HepG2 (cell line): ENCODE results near the gene STK10. TPM values are rescaled to one million over a fixed set of nuclear protein-coding genes. Genes with fewer than 3 reads are reported as not detected.

Experiments
- ATAC-seq: fragments of 200-7000 bp; cut with Tn5 transposase; 3 replicates; pipeline ENCODE4 v1.9.1; 2020; ENCODE audit warnings: mild to moderate bottlenecking, moderate library complexity
- BruUV-seq: library from RNA; stranded (reverse); fragments of 400-500 nt; replicated peaks from 2 replicates; lab custom pipeline; 2021; lab: Mats Ljungman, UMichigan
- CTCF ChIA-PET: fragments of 300-600 bp; formaldehyde crosslinking; extraction: SDS; loops from one replicate; lab custom pipeline; 2021; ENCODE audit warnings: low total read pairs, inconsistent platforms, low intra/inter-chr PET ratio; lab: Yijun Ruan, JAX
- POLR2A ChIA-PET: fragments of 350-600 bp; sonication (Branson Sonifier 250); formaldehyde crosslinking; loops from one replicate; lab custom pipeline; 2020; ENCODE audit warnings: antibody characterized with exemption, inconsistent platforms; lab: Yijun Ruan, JAX
- DNase-seq: peaks from one replicate; pipeline ENCODE4 v3.0.0-alpha.2; 2015; ENCODE audit warnings: low spot score
- FAIRE-seq: peaks from 3 replicates; lab custom pipeline; 2011; peaks lifted over from hg19 to GRCh38; lab: Jason Lieb, UNC
- H2AFZ ChIP-seq: one replicate; pipeline ENCODE4 v1.6.1; 2011; ENCODE audit warnings: low read length, inconsistent platforms
- H3K27ac ChIP-seq: fragments of 300-600 bp; 3 replicates; pipeline ENCODE4 v1.8.0; 2011; ENCODE audit warnings: mixed run types, mild to moderate bottlenecking, mixed read lengths, low read length, inconsistent platforms; ENCODE audit not compliant: insufficient read depth; ENCODE audit errors: extremely low read length
- H3K27me3 ChIP-seq, 2 experiments: fragments of 200-600 bp in 1 of 2; 2 replicates in 1 of 2; 3 replicates in 1 of 2; pipeline versions ENCODE4 v1.6.0 to v1.8.0; 2011; ENCODE audit warnings: low read length in 2 of 2, mild to moderate bottlenecking in 2 of 2, moderate library complexity in 2 of 2, inconsistent platforms in 1 of 2; ENCODE audit not compliant: insufficient read depth in 2 of 2, control insufficient read depth in 1 of 2
- H3K36me3 ChIP-seq, 2 experiments: fragments of 200-600 bp in 1 of 2; replicated peaks in 1 of 2; 2 replicates in 1 of 2; 3 replicates in 1 of 2; pipeline versions ENCODE4 v1.5.1 to v1.8.0; 2011; ENCODE audit warnings: low read length in 2 of 2, inconsistent platforms in 1 of 2; ENCODE audit not compliant: insufficient read depth in 2 of 2, control insufficient read depth in 1 of 2
- H3K4me1 ChIP-seq: 2 replicates; pipeline ENCODE4 v1.5.1; 2012; ENCODE audit warnings: low read length, inconsistent platforms; ENCODE audit not compliant: insufficient read depth
- H3K4me2 ChIP-seq: 2 replicates; pipeline ENCODE4 v1.6.0; 2011; ENCODE audit warnings: low read depth, low read length, inconsistent platforms
- H3K4me3 ChIP-seq, 3 experiments: fragments of 200-600 bp in 1 of 3; sonication (generic), shearing (Covaris generic) in 1 of 3; replicated peaks in 1 of 3; 2 replicates each; pipeline ENCODE4 v1.5.1; 2011 to 2016; ENCODE audit warnings: low read length in 3 of 3, inconsistent platforms in 2 of 3, low read depth in 2 of 3, mild to moderate bottlenecking in 2 of 3, control low read depth in 1 of 3, mixed read lengths in 1 of 3; ENCODE audit not compliant: insufficient read depth in 1 of 3
- H3K79me2 ChIP-seq: one replicate; pipeline ENCODE4 v1.6.1; 2011; ENCODE audit warnings: low read length, inconsistent platforms; ENCODE audit not compliant: insufficient read depth
- H3K9ac ChIP-seq: 2 replicates; pipeline ENCODE4 v1.6.0; 2011; ENCODE audit warnings: mild to moderate bottlenecking, low read depth, low read length, inconsistent platforms; ENCODE audit not compliant: insufficient read depth
- H3K9me3 ChIP-seq: 2 replicates; pipeline ENCODE4 v1.5.1; 2012; ENCODE audit warnings: mild to moderate bottlenecking, low read length
- H4K20me1 ChIP-seq: 2 replicates; pipeline ENCODE4 v1.6.0; 2011; ENCODE audit warnings: inconsistent platforms, mild to moderate bottlenecking, low read length, moderate library complexity; ENCODE audit not compliant: insufficient read depth
- ARNTL ChIP-seq: sonication (generic); formaldehyde crosslinking; IDR thresholded peaks from 2 replicates; pipeline ENCODE4 v1.4.0; 2020; ENCODE audit warnings: mild to moderate bottlenecking, missing genetic modification reagents
- CBX2 ChIP-seq, 2 experiments: fragments of 200-600 bp in 1 of 2; sonication (generic); formaldehyde crosslinking in 1 of 2; IDR thresholded peaks; 2 replicates each; pipeline versions ENCODE4 v1.7.0 to v1.8.1; 2018 to 2022; ENCODE audit warnings: low read depth in 2 of 2, low read length in 1 of 2, mild to moderate bottlenecking in 1 of 2, missing genetic modification reagents in 1 of 2
- CEBPG ChIP-seq: IDR thresholded peaks from 2 replicates; pipeline ENCODE4 v1.6.1; 2016
- HDAC2 ChIP-seq: sonication (generic); formaldehyde crosslinking; IDR thresholded peaks from 2 replicates; pipeline ENCODE4 v1.4.0; 2020; ENCODE audit warnings: missing genetic modification reagents
- HINFP ChIP-seq: sonication (generic); formaldehyde crosslinking; IDR thresholded peaks from 2 replicates; pipeline ENCODE4 v1.4.0; 2020; ENCODE audit warnings: low read depth, mild to moderate bottlenecking, missing genetic modification reagents
- MTF2 ChIP-seq: sonication (generic); formaldehyde crosslinking; IDR thresholded peaks from 2 replicates; pipeline ENCODE4 v1.5.0; 2020; ENCODE audit warnings: missing genetic modification reagents, borderline replicate concordance
- RCOR2 ChIP-seq: IDR thresholded peaks from 2 replicates; pipeline ENCODE4 v1.6.1; 2016; ENCODE audit warnings: missing biosample characterization, missing genetic modification reagents
- XRCC5 ChIP-seq: fragments of 200-400 bp; formaldehyde crosslinking; optimal IDR thresholded peaks from 2 replicates; pipeline ENCODE3; 2017; ENCODE audit warnings: mild to moderate bottlenecking, low read length
- ZBTB38 ChIP-seq: sonication (generic); formaldehyde crosslinking; IDR thresholded peaks from 2 replicates; pipeline ENCODE4 v1.5.1; 2020; ENCODE audit warnings: mild to moderate bottlenecking, missing genetic modification reagents
- ZFYVE20 ChIP-seq: sonication (generic); formaldehyde crosslinking; IDR thresholded peaks from 2 replicates; pipeline ENCODE4 v1.8.0; 2023; ENCODE audit warnings: low read depth, mild to moderate bottlenecking, moderate library complexity, missing genetic modification reagents, borderline replicate concordance
- ZNF557 ChIP-seq: sonication (generic); formaldehyde crosslinking; IDR thresholded peaks from 2 replicates; pipeline ENCODE4 v1.4.0; 2020; ENCODE audit warnings: missing genetic modification reagents
- ZNF646 ChIP-seq: sonication (generic); formaldehyde crosslinking; IDR thresholded peaks from 2 replicates; pipeline ENCODE4 v1.9.0; 2021; ENCODE audit warnings: mild to moderate bottlenecking, missing genetic modification reagents
- WGBS: methylation state at CpG from one replicate; pipeline ENCODE4 v1.1.6; 2017; ENCODE audit warnings: low lambda C conversion rate; 5-methylcytosine and 5-hydroxymethylcytosine counted together
- in situ Hi-C: cut with HindIII; loops from 2 replicates; pipeline ENCODE4 v1.10.0; 2017; ENCODE audit warnings: low pct_unique_long_range_greater_than_20kb; ENCODE audit not compliant: extremely low pct_ligation_motif_present
- intact Hi-C: fragments of 100-400 bp; cut with micrococcal nuclease; formaldehyde crosslinking; loops from one replicate; pipeline ENCODE4 v1.10.0; 2022; ENCODE audit not compliant: unreplicated experiment
- polyA plus RNA-seq, 8 experiments: library from polyadenylated mRNA; depleted of rRNA in 3 of 8; stranded (reverse) in 7 of 8; unstranded in 1 of 8; fragments of >200 nt; fragmentation: Illumina TruSeq in 4 of 8; extraction: Trizol in 4 of 8; gene quantifications; 2 replicates each; pipeline versions ENCODE4 v1.2.1 to v1.2.3, GENCODE V29; 2011 to 2016; ENCODE audit warnings: low read depth in 4 of 8, missing spikeins in 1 of 8, mixed read lengths in 1 of 8; ENCODE audit not compliant: insufficient read depth in 1 of 8
- total RNA-seq, 5 experiments: library from RNA; depleted of rRNA; stranded (reverse); fragments of >200 nt; fragmentation: Illumina TruSeq; extraction: Trizol; gene quantifications; 2 replicates each; pipeline ENCODE4 v1.2.3, GENCODE V29; 2016; ENCODE audit warnings: low read depth in 1 of 5

STK10 gene
- total and polyA plus RNA-seq, 2 of the 13 experiments (the other 11 are each of a cell fraction or from before 2014, with no cell fraction given), result 7.0 to 7.2 TPM

GRCh38 chr5:172194985-172195774 is 7.2 kb upstream of the STK10 start (continued):
- TF ChIP-seq ZBTB38 (no peak), ZFYVE20 (no peak)

DNA sequence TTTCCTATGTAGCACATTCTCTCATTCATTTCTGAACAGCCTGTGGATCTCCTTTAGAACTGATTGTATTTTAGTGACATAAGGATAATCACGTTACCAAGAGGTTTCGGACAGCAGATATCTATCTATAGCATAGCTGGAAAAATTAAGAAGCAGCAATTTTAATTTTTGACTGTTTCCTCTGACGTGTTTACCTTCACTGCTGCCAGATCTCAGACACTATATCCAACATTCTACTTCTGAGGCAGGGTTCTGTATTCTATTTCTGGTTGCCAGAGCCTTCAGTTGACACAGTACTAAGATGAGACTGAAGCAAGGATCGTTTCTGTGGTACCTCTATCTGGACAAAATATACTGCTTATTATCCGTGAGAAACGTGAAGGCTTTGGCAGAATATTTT is 5.8 kb upstream of the STK10 start, which contains the start of gene EFCAB9:
TSS of gene EFCAB9 (plus strand) at position 301 of the 400 bp plus-strand sequence. CDS start at position 302, 1 bp downstream.
- FAIRE-seq (no peak), ATAC-seq (no peak), DNase-seq (no peak)
- BruUV-seq, result no TSS peak
- TF ChIP-seq ZNF557 (CRISPR knock-in tag) (no peak), CBX2 (IDR thresholded peaks at IDR 0.05; ENCODE audit: low read depth, low read length) (no peak), CBX2 (CRISPR knock-in tag; IDR thresholded peaks at IDR 0.05; ENCODE audit: low read depth) (no peak), ARNTL (CRISPR knock-in tag) (no peak), CEBPG (CRISPR knock-in tag) (no peak), RCOR2 (CRISPR knock-in tag) (no peak), HDAC2 (CRISPR knock-in tag) (no peak), ZNF646 (CRISPR knock-in tag) (no peak), HINFP (no peak), XRCC5 (no peak), MTF2 (no peak)
- H3K4me3 ChIP-seq, result peak within 1 kb of the TSS; percentile 11 to 47 (median 46); a peak in 4 of 6 replicates
- in situ Hi-C loops, result no loop called here
- intact Hi-C loops, result no loop called here
- 0 out of 2 replicates have a peak within 1 kb of the TSS, but pooled peaks have one; percentile 10 for H3K9ac ChIP-seq
- no peaks in the 10 kb centered on the region for H4K20me1 ChIP-seq
- peaks cover 21% of the 10 kb centered on the region for H3K4me1 ChIP-seq
- H3K9me3 ChIP-seq, result no peaks in the 10 kb centered on the region
- no peaks in the 10 kb centered on the region for H3K79me2 ChIP-seq
- no peaks in the 10 kb centered on the region for H3K27me3 ChIP-seq
- peak within 1 kb of the TSS; percentile 70 for H2AFZ ChIP-seq
- CTCF ChIA-PET, result no interaction called here
- WGBS, result 37% methylated on average over 6 of the region's 6 CpGs
- H3K4me2 ChIP-seq, result peak within 1 kb of the TSS; percentile 41
- no peak within 1 kb of the TSS for H3K27ac ChIP-seq
- no peaks in the 10 kb centered on the region for H3K36me3 ChIP-seq
- POLR2A ChIA-PET, result no interaction called here
